GM12878 (cell line): ENCODE data around the gene SLC44A4. TPM values are rescaled to one million over a fixed set of nuclear protein-coding genes. Genes with fewer than 3 reads are reported as not detected.

Source experiments
- ATAC-seq: fragments of 200-7000 bp; cut with Tn5 transposase; 3 replicates; pipeline ENCODE4 v1.9.1; 2020; ENCODE audit warnings: mild to moderate bottlenecking, moderate library complexity
- BruUV-seq: library from RNA; stranded (reverse); fragments of 400-500 nt; replicated peaks from 2 replicates; lab custom pipeline; 2021; lab: Mats Ljungman, UMichigan
- CTCF ChIA-PET: fragments of 300-600 bp; sonication (Branson Sonifier 250); formaldehyde crosslinking; extraction: SDS; loops from one replicate; lab custom pipeline; 2021; ENCODE audit warnings: inconsistent platforms; lab: Yijun Ruan, JAX
- POLR2A ChIA-PET: fragments of 350-600 bp; formaldehyde crosslinking; extraction: SDS; loops from one replicate; lab custom pipeline; 2021; ENCODE audit warnings: inconsistent platforms; lab: Charles Lee
- RAD21 ChIA-PET: fragments of 300-600 bp; sonication (Branson Sonifier 250); formaldehyde crosslinking; loops from one replicate; lab custom pipeline; 2023; ENCODE audit warnings: antibody characterized with exemption; ENCODE audit not compliant: unreplicated experiment; lab: Charles Lee
- SMC1A ChIA-PET: fragments of 300-600 bp; sonication (Branson Sonifier 250); formaldehyde crosslinking; loops from one replicate; lab custom pipeline; 2023; ENCODE audit not compliant: unreplicated experiment, uncharacterized antibody; lab: Charles Lee
- DNase-seq: peaks from one replicate; pipeline ENCODE4 v3.0.0-alpha.2; 2011; ENCODE audit warnings: low read depth, low spot score
- FAIRE-seq: peaks from 3 replicates; lab custom pipeline; 2011; peaks lifted over from hg19 to GRCh38; lab: Jason Lieb, UNC
- H2AFZ ChIP-seq: 2 replicates; pipeline ENCODE4 v1.6.0; 2011; ENCODE audit warnings: low read depth, low read length, control low read depth; ENCODE audit not compliant: control insufficient read depth
- H3K27ac ChIP-seq: 2 replicates; pipeline ENCODE4 v1.5.1; 2011; ENCODE audit warnings: control low read depth; ENCODE audit not compliant: control insufficient read depth, insufficient read depth
- H3K27me3 ChIP-seq, 2 experiments: replicated peaks in 1 of 2; 2 replicates each; pipeline versions ENCODE4 v1.6.0 to v1.6.1; 2011; ENCODE audit warnings: low read length in 1 of 2; ENCODE audit not compliant: control insufficient read depth in 2 of 2, insufficient read depth in 2 of 2
- H3K36me3 ChIP-seq, 2 experiments: 2 replicates each; pipeline ENCODE4 v1.5.1; 2011; ENCODE audit warnings: low read length in 1 of 2; ENCODE audit not compliant: control insufficient read depth in 2 of 2, insufficient read depth in 2 of 2
- H3K4me1 ChIP-seq: 2 replicates; pipeline ENCODE4 v1.6.1; 2011; ENCODE audit warnings: mild to moderate bottlenecking, low read length, moderate library complexity, mixed read lengths; ENCODE audit not compliant: control insufficient read depth, insufficient read depth
- H3K4me2 ChIP-seq: 2 replicates; pipeline ENCODE4 v1.6.0; 2011; ENCODE audit warnings: control low read depth; ENCODE audit not compliant: control insufficient read depth, insufficient read depth
- H3K4me3 ChIP-seq: fragments of 200-600 bp; sonication (generic); 2 replicates; pipeline ENCODE4 v1.5.1; 2016
- H3K79me2 ChIP-seq: 2 replicates; pipeline ENCODE4 v1.6.0; 2011; ENCODE audit warnings: low read length; ENCODE audit not compliant: control insufficient read depth, insufficient read depth
- H3K9ac ChIP-seq: 2 replicates; pipeline ENCODE4 v1.8.0; 2011; ENCODE audit warnings: low read length, control low read depth, mixed read lengths; ENCODE audit not compliant: control insufficient read depth, insufficient read depth
- H3K9me3 ChIP-seq: replicated peaks from 3 replicates; pipeline ENCODE4 v1.5.1; 2011; ENCODE audit warnings: mild to moderate bottlenecking, low read length; ENCODE audit not compliant: control insufficient read depth, insufficient read depth
- H4K20me1 ChIP-seq: 2 replicates; pipeline ENCODE4 v1.6.0; 2011; ENCODE audit not compliant: control insufficient read depth, insufficient read depth
- BHLHE40 ChIP-seq, 2 experiments: fragments of 450-650 bp in 1 of 2; IDR thresholded peaks; 2 replicates each; pipeline ENCODE4 v1.6.1; 2011 to 2017; ENCODE audit warnings: low read depth in 2 of 2, borderline replicate concordance in 1 of 2, improper control_type of control experiment in 1 of 2, low read length in 1 of 2, mild to moderate bottlenecking in 1 of 2
- CEBPZ ChIP-seq: fragments of 150-350 bp; IDR thresholded peaks from 2 replicates; pipeline ENCODE4 v1.6.1; 2016; ENCODE audit warnings: low read depth, low read length
- CTCF ChIP-seq, 3 experiments: IDR thresholded peaks in 2 of 3; conservative IDR thresholded peaks in 1 of 3; 2 replicates each; pipeline ENCODE4 v1.5.1; 2011; ENCODE audit warnings: low read depth in 3 of 3, low read length in 3 of 3, mild to moderate bottlenecking in 3 of 3, control low read depth in 2 of 3, moderate library complexity in 2 of 3, inconsistent platforms in 1 of 3, mixed read lengths in 1 of 3; ENCODE audit not compliant: control insufficient read depth in 2 of 3, insufficient read depth in 1 of 3; ENCODE audit errors: extremely low read depth in 1 of 3
- E4F1 ChIP-seq: fragments of 450-650 bp; IDR thresholded peaks from 2 replicates; pipeline ENCODE4 v1.6.1; 2018; ENCODE audit warnings: borderline replicate concordance, mild to moderate bottlenecking; ENCODE audit not compliant: partially characterized antibody
- ESRRA ChIP-seq: IDR thresholded peaks from 2 replicates; pipeline ENCODE4 v1.6.1; 2012; ENCODE audit warnings: mild to moderate bottlenecking, low read length, improper control_type of control experiment
- GATAD2B ChIP-seq: fragments of 450-650 bp; conservative IDR thresholded peaks from 2 replicates; pipeline ENCODE4 v1.6.1; 2017; ENCODE audit warnings: low read depth, mild to moderate bottlenecking, moderate library complexity
- IKZF1 ChIP-seq: fragments of 450-650 bp; conservative IDR thresholded peaks from 2 replicates; pipeline ENCODE4 v1.6.1; 2017; ENCODE audit warnings: antibody characterized with exemption, mild to moderate bottlenecking
- JUNB ChIP-seq: IDR thresholded peaks from 2 replicates; pipeline ENCODE4 v1.6.1; 2016; ENCODE audit warnings: antibody characterized with exemption, mild to moderate bottlenecking
- KAT2A ChIP-seq: conservative IDR thresholded peaks from 2 replicates; pipeline ENCODE4 v1.6.1; 2011; ENCODE audit warnings: low read depth, low read length; ENCODE audit not compliant: control insufficient read depth
- KDM1A ChIP-seq: fragments of 200-600 bp; sonication (generic); IDR thresholded peaks from 2 replicates; pipeline ENCODE4 v1.6.1; 2016; ENCODE audit warnings: borderline replicate concordance
- MAX ChIP-seq: IDR thresholded peaks from 2 replicates; pipeline ENCODE4 v1.6.1; 2012; ENCODE audit warnings: low read depth, low read length, improper control_type of control experiment
- MEF2A ChIP-seq: IDR thresholded peaks from 2 replicates; pipeline ENCODE4 v1.6.1; 2011; ENCODE audit warnings: low read depth, mild to moderate bottlenecking, low read length, moderate library complexity; ENCODE audit not compliant: insufficient read depth
- MYC ChIP-seq: IDR thresholded peaks from 2 replicates; pipeline ENCODE4 v1.6.1; 2011; ENCODE audit warnings: mild to moderate bottlenecking, low read length, moderate library complexity, inconsistent platforms; ENCODE audit not compliant: insufficient read depth, insufficient replicate concordance, insufficient read length, severe bottlenecking
- NR2F1 ChIP-seq: fragments of 450-650 bp; conservative IDR thresholded peaks from 2 replicates; pipeline ENCODE4 v1.6.1; 2017; ENCODE audit warnings: mild to moderate bottlenecking
- PML ChIP-seq: IDR thresholded peaks from 2 replicates; pipeline ENCODE4 v1.6.1; 2012; ENCODE audit warnings: low read length, inconsistent platforms
- SIX5 ChIP-seq: IDR thresholded peaks from 2 replicates; pipeline ENCODE4 v1.6.1; 2011; ENCODE audit warnings: mild to moderate bottlenecking, low read depth, low read length, moderate library complexity; ENCODE audit not compliant: severe bottlenecking
- WGBS: methylation state at CpG from one replicate; pipeline ENCODE4 v1.1.6; 2016; ENCODE audit warnings: low lambda C conversion rate; ENCODE audit not compliant: insufficient replicate concordance, insufficient coverage; ENCODE audit errors: missing lambda C conversion rate; 5-methylcytosine and 5-hydroxymethylcytosine counted together
- in situ Hi-C: fragments of 300-500 bp; cut with MboI; formaldehyde crosslinking; loops from 9 replicates; pipeline ENCODE4 v1.14.3; 2018; ENCODE audit warnings: mixed read lengths
- intact Hi-C: fragments of 100-400 bp; cut with micrococcal nuclease; formaldehyde crosslinking; loops from one replicate; pipeline ENCODE4 v1.14.2; 2022; ENCODE audit not compliant: unreplicated experiment
- polyA plus RNA-seq, 11 experiments: library from polyadenylated mRNA; depleted of rRNA in 4 of 11; unstranded in 6 of 11; stranded (reverse) in 5 of 11; fragments of >200 nt; fragmentation: Nextera tagmentation in 4 of 11; fragmentation: Illumina TruSeq in 1 of 11; extraction: Ambion mirVana in 4 of 11; extraction: Trizol in 1 of 11; gene quantifications; 1 replicate in 1 of 11; 2 replicates in 10 of 11; pipeline versions ENCODE4 v1.2.1 to v1.2.3, GENCODE V29; 2011 to 2016; ENCODE audit warnings: inconsistent platforms in 2 of 11, missing spikeins in 2 of 11, low read depth in 1 of 11
- total RNA-seq, 4 experiments: library from RNA; depleted of rRNA in 3 of 4; stranded (reverse); fragments of >200 nt in 3 of 4; fragmentation: Illumina TruSeq in 1 of 4; extraction: Trizol in 1 of 4; gene quantifications; 2 replicates each; pipeline versions ENCODE4 v1.2.1 to v1.2.3, GENCODE V29; 2013 to 2021

The SLC44A4 gene
- total and polyA plus RNA-seq, 10 of the 15 experiments (the other 5 are each of a cell fraction or from before 2014, with no cell fraction given) = 0.04 to 0.24 (median 0.15) TPM; not detected in 3

GRCh38 chr6:31874084-31874670, 4.6 kb downstream of the SLC44A4 start:
- no peak overlapping the region for H3K27ac ChIP-seq
- WGBS = 25% methylated on average over 4 of the region's 4 CpGs
- CTCF ChIA-PET = interaction anchor here (2.6 to 2.7 kb wide), 2 partner anchors 10 to 14 kb away, joined by 6 to 8 read pairs; no protein-coding TSS in a partner anchor
- H3K9me3 ChIP-seq = no peaks in the 10 kb centered on the region
- RAD21 ChIA-PET = no interaction called here
- FAIRE-seq (no peak), DNase-seq (no peak), ATAC-seq (no peak; the same call in 2 of the 3 replicates)
- no peaks in the 10 kb centered on the region for H3K36me3 ChIP-seq
- intact Hi-C loops (no loop called here), in situ Hi-C loops (no loop called here)
- H4K20me1 ChIP-seq = no peaks in the 10 kb centered on the region
- H3K4me1 ChIP-seq = no peaks in the 10 kb centered on the region
- BruUV-seq = no TSS peak
- H2AFZ ChIP-seq = no peak overlapping the region
- no peaks in the 10 kb centered on the region for H3K27me3 ChIP-seq
- no peaks in the 10 kb centered on the region for H3K79me2 ChIP-seq
- no peak overlapping the region for H3K4me2 ChIP-seq
- POLR2A ChIA-PET = no interaction called here
- SMC1A ChIA-PET = interaction anchor here (0.7 kb wide), 1 partner anchor 34 kb away, joined by 3 read pairs; no protein-coding TSS in a partner anchor
- H3K9ac ChIP-seq = no peak overlapping the region
- no peak overlapping the region for H3K4me3 ChIP-seq
- TF ChIP-seq ESRRA (no peak), KAT2A (no peak), MYC (no peak), JUNB (no peak), GATAD2B (no peak), IKZF1 (no peak), SIX5 (no peak), KDM1A (no peak), CTCF (IDR thresholded peaks at IDR 0.05 in 2 of 3, conservative IDR thresholded peaks at IDR 0.05 in 1 of 3; ENCODE audit: control insufficient read depth in 2 of 3, extremely low read depth in 1 of 3, insufficient read depth in 1 of 3, low read depth in 3 of 3, low read length in 3 of 3) (no peak), PML (no peak), CEBPZ (no peak), NR2F1 (no peak), MEF2A (no peak), E4F1 (no peak), BHLHE40 (IDR thresholded peaks at IDR 0.05; ENCODE audit: borderline replicate concordance in 1 of 2, low read depth in 2 of 2, low read length in 1 of 2) (no peak), MAX (no peak)
